Activated CD8-positive, alpha-beta T cell treated with anti-CD3 and anti-CD28 coated beads, Interleukin-2, amount 10 ng/mL, durations not matched to agents 7 days and 5 days (primary cell): ENCODE data around the gene IDUA. TPM values are rescaled to one million over a fixed set of nuclear protein-coding genes. Genes with fewer than 3 reads are reported as not detected.

Experiments used
- ATAC-seq: fragments of 150-1000 bp; cut with Tn5 transposase; one replicate; pipeline ENCODE4 v1.10.0; 2021; ENCODE audit warnings: moderate library complexity
- CTCF ChIA-PET: fragments of 350-600 bp; sonication (Branson Sonifier 250); formaldehyde crosslinking; loops from one replicate; lab custom pipeline; 2021; ENCODE audit warnings: antibody characterized with exemption; lab: Charles Lee
- POLR2A ChIA-PET: fragments of 350-600 bp; sonication (Branson Sonifier 250); formaldehyde crosslinking; loops from one replicate; lab custom pipeline; 2021; ENCODE audit warnings: antibody characterized with exemption; lab: Charles Lee
- DNase-seq: peaks from one replicate; pipeline ENCODE4 v3.0.0-alpha.2; 2020
- H3K27ac Mint-ChIP-seq: one replicate; pipeline ENCODE4 v1.8.0; 2021; ENCODE audit warnings: mild to moderate bottlenecking, mixed read lengths
- H3K27me3 Mint-ChIP-seq: one replicate; pipeline ENCODE4 v1.8.0; 2021; ENCODE audit warnings: low read depth, mixed read lengths
- H3K36me3 Mint-ChIP-seq: one replicate; pipeline ENCODE4 v1.8.0; 2021; ENCODE audit warnings: low read depth, mixed read lengths
- H3K4me1 Mint-ChIP-seq: one replicate; pipeline ENCODE4 v1.8.0; 2021; ENCODE audit warnings: low read depth, mixed read lengths
- H3K4me3 Mint-ChIP-seq: one replicate; pipeline ENCODE4 v1.8.0; 2021; ENCODE audit warnings: mild to moderate bottlenecking, mixed read lengths
- H3K9me3 Mint-ChIP-seq: one replicate; pipeline ENCODE4 v1.8.0; 2022; ENCODE audit warnings: mixed read lengths; ENCODE audit not compliant: insufficient read depth
- total RNA-seq, 2 experiments: library from RNA; stranded (reverse); gene quantifications; one replicate each; pipeline ENCODE4 v1.2.3, GENCODE V29; 2021

IDUA gene
- total RNA-seq, 2 experiments from 2014 or later = 19.0 to 20.9 TPM

GRCh38 chr4:1021386-1022050 lies 34.7 kb downstream of the IDUA start:
- Mint-ChIP-seq H3K4me1 (peaks cover 7% of the 10 kb centered on the region), H3K27ac (no peak overlapping the region), H3K27me3 (no peaks in the 10 kb centered on the region), H3K36me3 (peaks cover 5% of the 10 kb centered on the region), H3K9me3 (no peaks in the 10 kb centered on the region), H3K4me3 (no peak overlapping the region)
- ChIA-PET POLR2A (interaction anchor here (0.9 kb wide), 1 partner anchor 11 kb away, joined by 3 read pairs; no protein-coding TSS in a partner anchor), CTCF (no interaction called here)
- ATAC-seq (no peak), DNase-seq (no peak)

GRCh38 chr4:1022051-1022738 lies 35.4 kb downstream of the IDUA start:
- no peaks in the 10 kb centered on the region for H3K27me3 Mint-ChIP-seq
- no peaks in the 10 kb centered on the region for H3K9me3 Mint-ChIP-seq
- ChIA-PET POLR2A (interaction anchor here (0.9 kb wide), 1 partner anchor 12 kb away, joined by 3 read pairs; no protein-coding TSS in a partner anchor), CTCF (no interaction called here)
- H3K4me3 Mint-ChIP-seq = no peak overlapping the region
- H3K27ac Mint-ChIP-seq = no peak overlapping the region
- H3K4me1 Mint-ChIP-seq = peaks cover 7% of the 10 kb centered on the region
- no peak for DNase-seq
- ATAC-seq = no peak
- peaks cover 5% of the 10 kb centered on the region for H3K36me3 Mint-ChIP-seq

GRCh38 chr4:1022739-1023066 lies 35.9 kb downstream of the IDUA start:
- Mint-ChIP-seq H3K4me1 (peaks cover 7% of the 10 kb centered on the region), H3K36me3 (peaks cover 5% of the 10 kb centered on the region), H3K27ac (no peak overlapping the region), H3K27me3 (no peaks in the 10 kb centered on the region), H3K9me3 (no peaks in the 10 kb centered on the region), H3K4me3 (no peak overlapping the region)
- ATAC-seq (no peak), DNase-seq (no peak)
- CTCF ChIA-PET = no interaction called here
- POLR2A ChIA-PET = no interaction called here

- H3K36me3 Mint-ChIP-seq = peaks cover 5% of the 10 kb centered on the region
- ChIA-PET CTCF (no interaction called here), POLR2A (no interaction called here)
- H3K4me1 Mint-ChIP-seq = peaks cover 7% of the 10 kb centered on the region
- no peak overlapping the region for H3K27ac Mint-ChIP-seq
- ATAC-seq (no peak), DNase-seq (no peak)
- no peaks in the 10 kb centered on the region for H3K9me3 Mint-ChIP-seq
- H3K27me3 Mint-ChIP-seq = no peaks in the 10 kb centered on the region
- no peak overlapping the region for H3K4me3 Mint-ChIP-seq
Observed at GRCh38 chr4:1023075-1023640, 36.3 kb downstream of the IDUA start.

GRCh38 chr4:1023895-1024740 lies 37.3 kb downstream of the IDUA start:
- Mint-ChIP-seq H3K27me3 (no peaks in the 10 kb centered on the region), H3K27ac (no peak overlapping the region), H3K36me3 (peaks cover 5% of the 10 kb centered on the region), H3K9me3 (no peaks in the 10 kb centered on the region), H3K4me1 (peaks cover 7% of the 10 kb centered on the region), H3K4me3 (no peak overlapping the region)
- ATAC-seq (no peak), DNase-seq (no peak)
- POLR2A ChIA-PET = no interaction called here
- CTCF ChIA-PET = no interaction called here

GRCh38 chr4:1024882-1025545 lies 38.2 kb downstream of the IDUA start:
- Mint-ChIP-seq H3K9me3 (no peaks in the 10 kb centered on the region), H3K4me1 (peaks cover 7% of the 10 kb centered on the region), H3K36me3 (peaks cover 5% of the 10 kb centered on the region), H3K27ac (peak overlapping the region; percentile 20), H3K4me3 (no peak overlapping the region), H3K27me3 (no peaks in the 10 kb centered on the region)
- no peak for DNase-seq
- POLR2A ChIA-PET = no interaction called here
- no peak for ATAC-seq
- CTCF ChIA-PET = no interaction called here

- CTCF ChIA-PET = no interaction called here
- DNase-seq = peak; percentile 46
- no peak overlapping the region for H3K4me3 Mint-ChIP-seq
- H3K36me3 Mint-ChIP-seq = peaks cover 5% of the 10 kb centered on the region
- ATAC-seq = peak; percentile 63
- peaks cover 7% of the 10 kb centered on the region for H3K4me1 Mint-ChIP-seq
- H3K27me3 Mint-ChIP-seq = no peaks in the 10 kb centered on the region
- H3K27ac Mint-ChIP-seq = no peak overlapping the region
- no peaks in the 10 kb centered on the region for H3K9me3 Mint-ChIP-seq
- POLR2A ChIA-PET = no interaction called here
Observed at GRCh38 chr4:1026115-1026514, 39.3 kb downstream of the IDUA start.

GRCh38 chr4:1027219-1027914 lies 40.5 kb downstream of the IDUA start:
- Mint-ChIP-seq H3K4me1 (peaks cover 7% of the 10 kb centered on the region), H3K9me3 (no peaks in the 10 kb centered on the region), H3K36me3 (peaks cover 5% of the 10 kb centered on the region), H3K4me3 (no peak overlapping the region), H3K27ac (no peak overlapping the region), H3K27me3 (no peaks in the 10 kb centered on the region)
- POLR2A ChIA-PET = no interaction called here
- DNase-seq = no peak
- CTCF ChIA-PET = no interaction called here
- no peak for ATAC-seq

GRCh38 chr4:1027915-1028238 lies 41.0 kb downstream of the IDUA start:
- DNase-seq = no peak
- Mint-ChIP-seq H3K27me3 (no peaks in the 10 kb centered on the region), H3K4me3 (no peak overlapping the region), H3K4me1 (peaks cover 7% of the 10 kb centered on the region), H3K9me3 (no peaks in the 10 kb centered on the region), H3K27ac (no peak overlapping the region), H3K36me3 (peaks cover 5% of the 10 kb centered on the region)
- ChIA-PET POLR2A (no interaction called here), CTCF (no interaction called here)
- no peak for ATAC-seq

- Mint-ChIP-seq H3K36me3 (peaks cover 5% of the 10 kb centered on the region), H3K9me3 (no peaks in the 10 kb centered on the region), H3K4me3 (no peak overlapping the region), H3K27me3 (no peaks in the 10 kb centered on the region), H3K27ac (no peak overlapping the region), H3K4me1 (peaks cover 7% of the 10 kb centered on the region)
- ATAC-seq (no peak), DNase-seq (no peak)
- ChIA-PET CTCF (no interaction called here), POLR2A (no interaction called here)
Observed at GRCh38 chr4:1028574-1029220, 41.9 kb downstream of the IDUA start.

- Mint-ChIP-seq H3K27me3 (no peaks in the 10 kb centered on the region), H3K4me3 (no peak overlapping the region), H3K36me3 (peaks cover 5% of the 10 kb centered on the region), H3K4me1 (peaks cover 7% of the 10 kb centered on the region), H3K9me3 (no peaks in the 10 kb centered on the region), H3K27ac (no peak overlapping the region)
- POLR2A ChIA-PET = no interaction called here
- ATAC-seq = no peak
- no peak for DNase-seq
- CTCF ChIA-PET = no interaction called here
Observed at GRCh38 chr4:1029529-1029928, 42.7 kb downstream of the IDUA start.
